ENCODE data around the gene FIBP. TPM values are rescaled to one million over a fixed set of nuclear protein-coding genes. Genes with fewer than 3 reads are reported as not detected.

FIBP gene
- total and polyA plus RNA-seq, 10 of the 15 experiments (the other 5 are each of a cell fraction or from before 2014, with no cell fraction given), result 65.1 to 182 (median 94.6) TPM

DNA sequence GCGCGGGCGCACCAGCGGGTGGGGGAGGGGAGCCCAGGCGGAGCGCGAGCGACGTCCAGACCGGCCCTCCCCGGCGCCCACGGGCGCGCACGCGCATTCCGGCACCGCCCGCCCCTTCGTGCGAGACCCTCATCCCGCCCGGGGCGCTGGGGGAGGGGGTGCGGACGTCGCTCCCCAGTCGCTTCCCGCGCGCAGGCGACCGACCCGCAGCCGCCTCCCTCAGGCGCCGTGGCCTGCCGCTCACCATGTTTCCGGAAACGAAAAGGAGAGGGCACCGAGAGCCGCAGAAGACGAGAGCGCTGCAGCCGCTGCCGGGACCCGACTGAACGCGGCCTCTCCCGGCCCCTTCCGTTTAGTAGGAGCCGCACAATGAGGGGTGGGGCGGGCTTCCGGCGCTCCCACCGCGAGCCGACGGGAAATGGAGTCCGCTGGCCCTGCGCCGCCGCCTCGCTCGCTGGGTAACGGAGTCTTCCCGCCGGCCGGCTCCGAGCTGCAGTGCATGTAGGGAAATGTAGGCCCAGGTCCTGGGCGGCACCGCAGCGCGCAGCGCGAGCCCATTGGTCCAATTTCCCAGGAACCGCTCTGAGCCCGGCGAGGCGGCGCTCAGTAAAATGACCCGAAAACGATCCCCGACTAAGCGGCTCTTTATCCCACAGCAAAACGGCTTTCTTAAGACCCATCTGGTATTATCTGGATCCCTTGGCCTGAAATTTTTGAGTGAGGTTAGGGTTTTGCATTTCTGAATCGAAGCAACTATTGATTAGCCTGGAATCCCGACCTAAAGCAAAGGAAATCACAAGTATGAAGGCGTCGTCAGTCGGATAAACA is 30.2 kb downstream of the FIBP start, which contains the start of gene CFL1 (continued):
- TF ChIP-seq RCOR1 (conservative IDR thresholded peaks at IDR 0.05; ENCODE audit: low read depth, low read length) (0 out of 2 replicates have a peak, but pooled peaks have one; percentile 80), ZBED1 (IDR thresholded peaks at IDR 0.05; ENCODE audit: borderline replicate concordance) (peak; percentile 67; the same call in 1 of the 2 replicates), TARDBP (IDR thresholded peaks at IDR 0.05; ENCODE audit: borderline replicate concordance) (peak; percentile 91), SMAD5 (IDR thresholded peaks at IDR 0.05; ENCODE audit: low read depth) (peak; percentile 98), LARP7 (IDR thresholded peaks at IDR 0.05) (peak; percentile 98), BCL11A (IDR thresholded peaks at IDR 0.05; ENCODE audit: low read depth, low read length) (no peak), SRF (IDR thresholded peaks at IDR 0.05; ENCODE audit: low read depth in 2 of 2, low read length in 2 of 2) (peak; percentile 40 to 55; a peak in 2 of 4 replicates), SPI1 (IDR thresholded peaks at IDR 0.05; ENCODE audit: borderline replicate concordance, insufficient read depth, low read depth, low read length) (no peak), CBX5 (IDR thresholded peaks at IDR 0.05; ENCODE audit: low read depth) (no peak), CHD1 (IDR thresholded peaks at IDR 0.05; ENCODE audit: low read depth, low read length) (peak; percentile 83; the same call in 1 of the 2 replicates), FOXK2 (IDR thresholded peaks at IDR 0.05) (0 out of 2 replicates have a peak, but pooled peaks have one; percentile 28), KLF5 (IDR thresholded peaks at IDR 0.05; ENCODE audit: partially characterized antibody) (peak; percentile 53), EP300 (IDR thresholded peaks at IDR 0.05; ENCODE audit: borderline replicate concordance in 1 of 2, control insufficient read depth in 1 of 2, low read depth in 2 of 2, low read length in 2 of 2) (peak in 1 of 2 experiments; percentile 41; a peak in 2 of 4 replicates), YY1 (IDR thresholded peaks at IDR 0.05; ENCODE audit: low read depth, low read length) (peak; percentile 64; the same call in 1 of the 2 replicates), NFYB (IDR thresholded peaks at IDR 0.05; ENCODE audit: insufficient read depth, low read depth, low read length) (peak; percentile 88), PAX8 (IDR thresholded peaks at IDR 0.05) (no peak), HDAC2 (IDR thresholded peaks at IDR 0.05) (no peak)
- TF ChIP-seq, protein P1, sequence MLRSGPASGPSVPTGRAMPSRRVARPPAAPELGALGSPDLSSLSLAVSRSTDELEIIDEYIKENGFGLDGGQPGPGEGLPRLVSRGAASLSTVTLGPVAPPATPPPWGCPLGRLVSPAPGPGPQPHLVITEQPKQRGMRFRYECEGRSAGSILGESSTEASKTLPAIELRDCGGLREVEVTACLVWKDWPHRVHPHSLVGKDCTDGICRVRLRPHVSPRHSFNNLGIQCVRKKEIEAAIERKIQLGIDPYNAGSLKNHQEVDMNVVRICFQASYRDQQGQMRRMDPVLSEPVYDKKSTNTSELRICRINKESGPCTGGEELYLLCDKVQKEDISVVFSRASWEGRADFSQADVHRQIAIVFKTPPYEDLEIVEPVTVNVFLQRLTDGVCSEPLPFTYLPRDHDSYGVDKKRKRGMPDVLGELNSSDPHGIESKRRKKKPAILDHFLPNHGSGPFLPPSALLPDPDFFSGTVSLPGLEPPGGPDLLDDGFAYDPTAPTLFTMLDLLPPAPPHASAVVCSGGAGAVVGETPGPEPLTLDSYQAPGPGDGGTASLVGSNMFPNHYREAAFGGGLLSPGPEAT (IDR thresholded peaks at IDR 0.05; ENCODE audit: low read depth), result no peak
- TF ChIP-seq, protein P2, sequence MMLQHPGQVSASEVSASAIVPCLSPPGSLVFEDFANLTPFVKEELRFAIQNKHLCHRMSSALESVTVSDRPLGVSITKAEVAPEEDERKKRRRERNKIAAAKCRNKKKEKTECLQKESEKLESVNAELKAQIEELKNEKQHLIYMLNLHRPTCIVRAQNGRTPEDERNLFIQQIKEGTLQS (IDR thresholded peaks at IDR 0.05; ENCODE audit: borderline replicate concordance, extremely low read depth, low read depth, low read length), result no peak
- TF ChIP-seq, protein P3, sequence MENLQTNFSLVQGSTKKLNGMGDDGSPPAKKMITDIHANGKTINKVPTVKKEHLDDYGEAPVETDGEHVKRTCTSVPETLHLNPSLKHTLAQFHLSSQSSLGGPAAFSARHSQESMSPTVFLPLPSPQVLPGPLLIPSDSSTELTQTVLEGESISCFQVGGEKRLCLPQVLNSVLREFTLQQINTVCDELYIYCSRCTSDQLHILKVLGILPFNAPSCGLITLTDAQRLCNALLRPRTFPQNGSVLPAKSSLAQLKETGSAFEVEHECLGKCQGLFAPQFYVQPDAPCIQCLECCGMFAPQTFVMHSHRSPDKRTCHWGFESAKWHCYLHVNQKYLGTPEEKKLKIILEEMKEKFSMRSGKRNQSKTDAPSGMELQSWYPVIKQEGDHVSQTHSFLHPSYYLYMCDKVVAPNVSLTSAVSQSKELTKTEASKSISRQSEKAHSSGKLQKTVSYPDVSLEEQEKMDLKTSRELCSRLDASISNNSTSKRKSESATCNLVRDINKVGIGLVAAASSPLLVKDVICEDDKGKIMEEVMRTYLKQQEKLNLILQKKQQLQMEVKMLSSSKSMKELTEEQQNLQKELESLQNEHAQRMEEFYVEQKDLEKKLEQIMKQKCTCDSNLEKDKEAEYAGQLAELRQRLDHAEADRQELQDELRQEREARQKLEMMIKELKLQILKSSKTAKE (IDR thresholded peaks at IDR 0.05; ENCODE audit: low read depth, poor library complexity, severe bottlenecking), result no peak
- TF ChIP-seq, protein P4, sequence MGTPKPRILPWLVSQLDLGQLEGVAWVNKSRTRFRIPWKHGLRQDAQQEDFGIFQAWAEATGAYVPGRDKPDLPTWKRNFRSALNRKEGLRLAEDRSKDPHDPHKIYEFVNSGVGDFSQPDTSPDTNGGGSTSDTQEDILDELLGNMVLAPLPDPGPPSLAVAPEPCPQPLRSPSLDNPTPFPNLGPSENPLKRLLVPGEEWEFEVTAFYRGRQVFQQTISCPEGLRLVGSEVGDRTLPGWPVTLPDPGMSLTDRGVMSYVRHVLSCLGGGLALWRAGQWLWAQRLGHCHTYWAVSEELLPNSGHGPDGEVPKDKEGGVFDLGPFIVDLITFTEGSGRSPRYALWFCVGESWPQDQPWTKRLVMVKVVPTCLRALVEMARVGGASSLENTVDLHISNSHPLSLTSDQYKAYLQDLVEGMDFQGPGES (IDR thresholded peaks at IDR 0.05), result no peak; the same call in 1 of the 2 replicates
- TF ChIP-seq, protein P5, sequence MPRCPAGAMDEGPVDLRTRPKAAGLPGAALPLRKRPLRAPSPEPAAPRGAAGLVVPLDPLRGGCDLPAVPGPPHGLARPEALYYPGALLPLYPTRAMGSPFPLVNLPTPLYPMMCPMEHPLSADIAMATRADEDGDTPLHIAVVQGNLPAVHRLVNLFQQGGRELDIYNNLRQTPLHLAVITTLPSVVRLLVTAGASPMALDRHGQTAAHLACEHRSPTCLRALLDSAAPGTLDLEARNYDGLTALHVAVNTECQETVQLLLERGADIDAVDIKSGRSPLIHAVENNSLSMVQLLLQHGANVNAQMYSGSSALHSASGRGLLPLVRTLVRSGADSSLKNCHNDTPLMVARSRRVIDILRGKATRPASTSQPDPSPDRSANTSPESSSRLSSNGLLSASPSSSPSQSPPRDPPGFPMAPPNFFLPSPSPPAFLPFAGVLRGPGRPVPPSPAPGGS (IDR thresholded peaks at IDR 0.05; ENCODE audit: borderline replicate concordance, insufficient read depth, low read depth, low read length, poor library complexity, severe bottlenecking), result no peak

Data from GM12878 (cell line).